GM18511 (cell line): ENCODE measurements around the gene RAB14.
A peak's percentile ranks its signal among the peaks of the same experiment; 100 is the strongest.

Source experiments
- ATAC-seq: cut with Tn5 transposase; IDR thresholded peaks from one replicate; pipeline ENCODE4 v1.9.1; 2021; ENCODE audit warnings: mild to moderate bottlenecking, moderate library complexity; ENCODE audit not compliant: unreplicated experiment

Gene RAB14

DNA sequence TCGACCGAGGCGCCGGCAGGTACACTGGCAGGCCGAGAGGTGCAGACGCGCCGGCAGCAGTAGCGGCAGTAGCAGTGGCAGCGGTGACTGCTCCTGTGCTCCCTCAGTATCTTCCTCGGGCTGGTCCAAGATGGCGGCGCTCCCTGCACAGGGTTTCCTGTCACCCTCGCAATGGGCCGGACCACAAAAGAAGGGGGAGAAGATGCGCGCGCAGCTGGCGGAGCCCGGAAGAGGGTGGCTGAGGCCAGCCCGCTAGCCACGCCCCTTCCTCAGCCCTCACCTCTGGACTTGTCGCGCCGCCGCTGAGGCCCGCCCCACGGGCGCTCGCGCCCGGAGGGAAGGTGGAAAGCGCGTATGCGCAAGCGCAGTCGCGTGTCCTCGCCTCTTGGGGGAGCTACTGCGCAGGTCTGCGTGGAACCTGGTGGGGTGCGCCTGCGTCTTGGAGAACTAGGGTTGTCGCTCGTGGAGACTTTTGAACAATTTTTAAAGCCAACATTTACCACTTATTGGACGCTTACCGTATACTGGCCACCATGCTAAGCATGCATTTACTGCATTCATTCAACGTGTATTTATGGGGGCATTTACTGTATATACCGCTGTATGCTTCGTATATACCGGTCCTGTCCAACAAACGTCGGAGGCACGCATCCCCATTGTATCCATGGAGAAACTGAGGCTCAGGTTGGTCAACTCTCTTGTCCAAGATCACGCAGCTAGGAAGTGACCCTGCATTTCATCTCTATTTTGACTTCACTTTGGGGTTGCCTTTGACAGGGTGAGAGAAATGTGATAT lies at the start of gene RAB14:
TSS of gene RAB14 (minus strand) at position 132 of the 796 bp plus-strand sequence. CDS start 8,457 bp downstream, outside the sequence.
- ATAC-seq: peak; percentile 84

DNA sequence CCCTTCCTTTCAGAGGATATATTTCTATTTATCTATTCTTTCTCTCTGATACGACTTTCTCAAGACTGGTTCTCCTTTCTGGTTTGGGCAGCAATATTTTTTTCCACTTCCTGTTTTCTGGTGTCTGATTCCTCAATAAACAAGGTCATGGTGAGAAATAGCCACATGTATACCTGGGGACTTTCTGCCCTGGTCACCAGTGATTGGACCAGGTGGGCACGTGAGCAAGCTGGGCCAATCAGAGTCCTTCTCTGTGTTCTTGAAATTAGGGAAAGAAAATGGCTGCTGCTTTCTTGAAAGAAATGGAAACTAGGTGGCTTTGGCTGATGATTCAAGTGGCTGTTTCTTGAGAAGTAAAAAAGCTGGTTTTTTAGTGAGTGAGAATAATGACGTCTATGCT lies 47.9 kb upstream of the RAB14 start:
- ATAC-seq: no peak

DNA sequence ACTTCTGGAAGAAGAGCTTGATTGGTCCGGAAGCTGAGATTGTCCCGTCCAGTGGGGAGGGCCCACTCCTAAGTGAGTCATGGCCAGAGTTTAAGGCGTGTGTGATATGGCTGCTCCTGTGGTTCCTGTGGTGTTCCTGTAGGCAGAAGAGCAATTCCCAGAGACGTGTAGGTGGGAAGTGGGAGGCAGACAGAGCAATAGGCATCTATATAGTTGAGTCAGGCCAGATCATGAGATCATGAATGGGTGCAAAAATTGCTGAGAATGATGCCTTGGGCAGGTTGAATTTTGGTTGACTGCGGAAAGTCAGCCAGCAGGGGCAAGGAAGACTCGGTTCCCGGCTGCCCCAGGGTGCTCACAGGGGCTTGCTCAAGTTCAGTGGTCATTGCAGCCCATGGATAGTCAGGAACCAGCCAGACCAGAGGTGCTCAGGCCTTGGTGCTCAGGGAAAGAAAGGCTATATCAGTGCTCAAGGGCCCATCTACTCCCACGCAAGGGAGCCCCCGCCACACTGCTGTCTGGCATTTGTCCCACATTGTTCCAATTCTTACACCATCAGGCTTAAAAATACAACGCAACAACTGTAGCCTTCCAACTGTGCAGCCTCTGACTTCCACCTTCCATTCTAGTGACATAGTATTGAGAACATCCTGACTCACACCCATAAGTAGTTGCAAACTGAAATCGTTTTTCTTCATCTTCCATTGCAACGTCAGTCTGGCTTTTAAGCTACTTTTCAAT lies 45.3 kb upstream of the RAB14 start:
- no peak for ATAC-seq

DNA sequence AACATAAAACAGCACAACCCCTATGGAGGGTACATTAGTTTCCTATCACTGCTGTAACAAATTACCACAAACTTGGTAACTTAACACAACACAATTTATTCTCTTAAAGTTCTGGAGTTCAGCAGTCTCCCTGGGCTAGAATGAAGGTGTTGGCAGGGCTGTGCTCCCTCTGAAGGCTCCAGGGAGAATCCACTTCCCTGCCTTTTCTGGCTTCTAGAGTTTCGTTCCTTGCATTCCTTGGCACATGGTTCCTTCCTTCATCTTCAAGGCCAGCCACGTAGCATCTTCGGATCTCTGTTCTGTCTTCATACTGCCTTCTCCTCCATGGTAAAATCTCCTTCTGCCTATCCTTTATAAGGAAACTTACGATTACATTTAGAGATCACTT lies 41.3 kb upstream of the RAB14 start:
- ATAC-seq: no peak

DNA sequence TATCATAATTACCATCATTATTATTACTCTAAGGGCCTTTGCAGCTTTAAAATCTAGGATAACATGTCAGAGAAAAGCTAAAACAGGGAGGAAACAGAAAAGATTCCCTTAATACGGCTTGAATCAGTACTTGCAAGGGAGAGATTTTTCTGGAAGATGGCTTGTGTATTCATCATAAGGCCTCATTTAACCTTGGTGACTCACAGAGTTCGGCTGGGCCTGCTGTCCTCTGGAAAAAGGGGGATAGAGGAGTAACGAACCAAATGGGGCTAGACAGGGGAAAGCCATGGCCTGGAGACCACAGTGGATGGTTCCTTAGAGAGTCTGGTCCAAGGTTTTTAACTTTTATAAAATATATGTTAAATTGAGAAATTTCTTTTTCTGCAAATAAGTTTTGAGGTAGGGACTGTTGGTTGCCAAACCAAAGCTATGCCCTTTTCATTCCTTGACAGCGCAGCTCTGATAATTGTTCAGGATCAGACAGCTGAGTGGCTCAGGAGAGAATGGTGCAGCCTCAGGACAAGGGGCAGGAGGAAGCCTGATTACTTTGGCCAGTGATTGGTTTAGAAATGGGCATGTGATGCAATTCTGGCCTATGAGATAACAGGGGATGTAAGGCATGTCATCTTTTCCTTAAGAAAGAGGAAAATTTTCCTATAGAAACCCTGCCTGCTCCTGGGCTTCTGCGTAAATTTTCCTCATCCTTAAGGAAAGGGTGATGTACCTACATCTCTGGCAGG lies 40.7 kb upstream of the RAB14 start:
- no peak for ATAC-seq

DNA sequence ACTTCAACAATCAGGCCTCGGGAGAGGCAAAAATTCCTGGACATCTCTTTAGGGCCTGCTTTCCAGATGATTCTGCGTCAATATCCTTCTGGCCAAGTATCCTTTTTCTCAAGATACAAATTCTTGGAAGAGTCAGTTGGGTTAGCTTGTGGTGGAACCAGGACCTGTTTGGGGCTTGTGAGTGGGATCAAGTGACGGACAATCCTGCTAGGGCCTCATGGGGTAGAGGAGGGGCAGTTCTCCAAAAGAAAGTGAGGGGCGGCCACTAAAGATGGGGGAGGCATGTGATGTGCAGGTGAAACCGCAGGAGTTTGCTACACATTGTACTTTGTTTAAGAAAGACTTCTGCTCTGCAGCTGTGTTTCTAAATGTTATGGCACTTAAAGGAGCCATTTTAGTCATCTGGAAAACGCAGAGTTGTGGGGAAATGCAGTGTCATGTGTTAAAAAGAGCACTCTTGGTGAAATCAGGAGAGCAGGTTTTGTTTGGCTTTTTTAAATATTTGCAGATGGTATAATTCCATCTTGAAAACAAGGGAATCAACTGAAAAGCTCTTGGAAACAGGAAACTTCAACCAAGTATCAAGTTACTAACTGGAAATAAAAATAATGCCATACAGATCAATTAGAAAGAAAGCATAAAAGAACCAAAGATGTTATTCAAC lies 38.9 kb upstream of the RAB14 start:
- no peak for ATAC-seq

DNA sequence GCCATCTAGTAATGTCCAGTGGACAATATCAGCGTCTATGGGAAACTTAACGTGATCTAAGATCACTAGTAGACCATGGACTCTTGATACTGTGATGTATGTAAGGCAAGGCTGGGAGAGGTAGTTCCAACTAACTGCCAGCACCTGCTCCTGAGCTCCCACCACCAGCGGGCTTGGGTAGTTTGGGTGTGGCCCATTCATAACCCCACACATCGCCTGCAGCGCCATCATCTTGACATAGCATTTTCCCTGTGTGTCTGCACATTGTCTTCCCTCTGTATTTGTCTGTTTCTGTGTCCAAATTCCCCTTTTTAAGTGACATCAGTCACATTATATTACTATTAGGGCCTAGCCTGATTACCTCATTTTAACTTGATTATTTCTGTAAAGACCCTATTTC lies 38.2 kb upstream of the RAB14 start:
- ATAC-seq: no peak

DNA sequence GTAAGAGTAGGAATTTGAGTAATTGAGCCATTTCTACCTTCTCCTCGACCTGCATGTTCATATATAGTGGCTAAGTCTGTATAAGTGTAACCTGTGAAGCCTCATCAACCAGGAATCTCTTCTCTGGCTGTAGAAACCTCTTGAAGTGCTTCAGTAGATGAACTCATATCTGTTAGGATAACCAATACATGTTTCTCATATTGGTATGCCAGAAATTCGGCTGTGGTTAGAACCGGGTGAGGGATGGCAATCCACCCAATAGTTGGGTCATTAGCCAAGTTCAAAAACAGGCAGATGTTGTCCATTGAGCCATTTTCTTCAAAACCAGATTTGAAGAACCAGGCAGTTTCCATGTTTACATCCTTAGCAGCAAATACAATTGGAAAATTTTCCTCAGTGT lies 37.4 kb upstream of the RAB14 start:
- no peak for ATAC-seq

DNA sequence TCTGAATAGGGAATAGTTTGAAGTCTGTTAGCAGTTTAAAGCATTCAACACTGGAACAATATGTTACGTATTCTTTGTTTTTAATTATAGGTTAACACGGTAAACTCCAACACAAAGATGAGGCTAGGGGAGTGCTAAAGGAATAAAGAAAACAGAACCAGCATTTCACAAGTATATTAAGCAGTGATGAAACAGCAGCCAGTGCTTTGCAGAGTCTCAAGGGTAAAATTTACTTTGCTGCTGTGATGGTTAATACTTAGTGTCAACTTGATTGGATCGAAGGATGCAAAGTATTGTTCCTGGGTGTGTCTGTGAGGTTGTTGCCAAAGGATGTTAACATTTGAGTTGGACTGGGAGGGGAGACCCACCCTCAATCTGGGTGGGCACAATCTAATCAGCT lies 36.2 kb upstream of the RAB14 start:
- no peak for ATAC-seq

DNA sequence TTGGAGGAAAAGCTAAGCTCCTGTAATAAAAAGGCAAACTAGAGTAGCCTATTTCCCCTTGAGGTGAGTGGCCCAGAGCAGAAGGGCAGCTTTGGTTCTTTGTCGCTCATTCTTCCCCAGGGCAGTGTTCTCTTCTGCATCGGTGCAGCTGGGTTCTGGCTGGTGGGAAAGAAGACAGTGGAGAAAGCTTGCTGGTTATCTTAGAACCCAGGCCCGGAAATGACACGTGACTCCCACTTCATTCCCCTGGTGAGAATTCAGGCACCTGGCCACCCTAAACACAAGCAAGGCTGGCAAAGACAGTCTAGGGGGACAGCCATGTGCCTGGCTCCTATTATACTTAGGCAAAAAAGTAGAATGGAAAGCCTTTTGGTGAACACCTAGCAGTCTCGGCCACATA lies 33.8 kb upstream of the RAB14 start:
- no peak for ATAC-seq

DNA sequence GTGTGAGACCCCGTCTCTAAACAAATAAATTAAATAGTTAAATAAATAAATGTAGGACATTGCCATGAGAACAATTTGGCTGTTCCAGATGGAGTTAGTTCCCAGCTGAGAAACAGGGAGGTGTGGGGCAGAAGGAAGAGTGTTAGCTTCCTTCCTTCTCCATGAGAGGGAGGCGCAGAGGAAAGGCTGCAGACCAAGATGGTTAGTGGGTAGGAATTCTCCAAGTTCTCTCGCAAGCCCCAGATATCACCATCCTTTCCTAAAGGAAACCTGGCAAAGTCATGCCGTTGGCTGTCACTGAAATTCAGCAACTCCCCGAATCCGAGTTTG lies 33.1 kb upstream of the RAB14 start:
- ATAC-seq: no peak

DNA sequence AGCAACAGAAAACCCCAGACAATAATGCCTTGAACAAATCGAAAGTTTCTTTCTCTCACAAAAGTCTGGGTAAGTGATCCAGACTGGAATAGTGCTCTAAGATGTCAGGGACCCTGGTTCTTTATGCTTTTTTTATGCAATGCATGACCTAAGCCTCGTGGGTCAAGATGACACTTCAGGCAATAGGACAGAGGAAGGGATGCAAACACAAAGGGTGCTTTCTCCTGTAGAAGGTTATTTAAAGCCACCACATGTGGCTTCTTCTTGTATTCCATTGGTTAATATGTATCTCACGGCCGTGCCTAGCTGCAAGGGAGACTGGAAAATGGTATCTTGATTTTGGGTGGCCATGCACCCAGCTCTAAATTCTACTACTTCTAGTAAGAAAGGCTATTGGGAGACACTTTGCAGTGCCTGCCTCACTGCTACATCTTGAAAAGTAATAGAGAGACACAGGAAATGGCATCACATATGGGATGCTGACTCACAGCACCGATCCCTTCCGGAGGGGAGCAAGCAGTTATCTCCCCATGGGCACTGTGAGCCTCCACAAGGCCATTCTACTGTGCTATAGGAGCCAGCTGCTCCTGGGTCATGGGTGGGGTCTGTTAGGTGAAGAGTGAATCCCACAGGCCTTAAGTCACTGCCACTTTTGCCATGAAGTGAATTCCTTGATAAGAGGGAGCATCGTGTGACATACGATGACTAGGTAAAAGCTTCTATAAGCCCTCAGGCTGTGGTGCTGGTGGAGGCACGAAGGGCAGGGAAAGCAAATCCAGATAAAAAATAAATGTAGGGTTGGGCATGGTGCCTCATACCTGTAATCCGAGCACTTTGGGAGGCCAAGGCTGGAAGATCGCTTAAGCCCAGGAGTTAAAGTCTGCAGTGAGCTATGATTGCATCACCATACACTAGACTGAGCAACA lies 32.5 kb upstream of the RAB14 start:
- no peak for ATAC-seq

DNA sequence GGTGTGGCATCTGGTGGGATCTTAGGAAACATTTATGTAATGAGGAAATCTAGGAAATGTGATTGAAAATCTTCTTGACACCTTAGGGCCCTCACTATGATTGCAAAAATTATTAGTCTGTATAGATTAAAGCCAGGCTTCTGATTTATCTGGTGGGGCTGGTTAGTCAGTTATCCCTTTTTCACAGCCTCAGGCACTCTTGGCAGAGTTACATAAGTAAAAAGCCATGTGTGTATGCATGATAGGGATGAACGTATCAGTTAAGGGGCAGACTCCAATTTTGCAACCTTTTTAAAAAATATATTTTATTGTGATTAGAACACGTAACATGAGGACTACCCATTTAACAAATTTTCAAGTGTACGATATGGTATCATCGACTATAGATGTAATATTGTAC lies 30.6 kb upstream of the RAB14 start:
- ATAC-seq: no peak

DNA sequence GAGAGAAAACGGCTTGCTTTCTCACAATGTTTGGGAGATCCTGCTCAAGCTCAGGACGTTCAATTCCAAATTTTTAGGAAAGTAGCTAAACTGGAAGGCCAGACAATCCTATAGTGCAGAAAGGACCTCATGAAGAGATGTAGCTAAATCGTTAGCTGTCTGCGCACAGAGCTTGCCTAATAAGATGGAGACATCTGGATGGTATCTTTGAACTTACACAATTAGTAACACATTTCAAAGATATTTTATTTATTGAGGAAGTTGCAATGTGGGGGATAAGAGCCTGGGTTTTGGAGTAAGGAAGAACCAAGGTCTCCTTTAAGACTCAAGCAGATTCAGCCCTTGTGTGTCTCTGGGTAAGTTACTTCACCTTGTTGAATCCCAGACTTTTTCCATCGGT lies 28.6 kb upstream of the RAB14 start:
- no peak for ATAC-seq

DNA sequence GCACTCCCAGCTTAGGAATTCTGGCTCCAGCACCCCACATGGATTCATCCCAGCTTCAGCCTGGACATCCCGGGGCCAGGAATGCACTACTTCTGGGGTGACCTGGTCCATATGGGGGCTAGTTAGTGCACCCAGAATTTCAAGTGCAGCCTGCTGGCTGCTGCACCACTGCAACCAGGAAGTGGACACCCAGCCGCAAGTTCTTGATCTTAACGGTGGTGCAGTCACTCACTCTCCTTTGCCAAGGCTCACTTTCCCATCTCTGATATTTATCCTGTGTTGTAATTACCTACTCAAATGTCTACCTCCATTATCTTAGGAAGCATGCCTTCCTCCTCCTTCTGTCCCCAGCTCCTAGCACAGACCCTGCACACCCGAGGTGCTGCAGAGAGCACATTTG lies 26.2 kb upstream of the RAB14 start:
- no peak for ATAC-seq

DNA sequence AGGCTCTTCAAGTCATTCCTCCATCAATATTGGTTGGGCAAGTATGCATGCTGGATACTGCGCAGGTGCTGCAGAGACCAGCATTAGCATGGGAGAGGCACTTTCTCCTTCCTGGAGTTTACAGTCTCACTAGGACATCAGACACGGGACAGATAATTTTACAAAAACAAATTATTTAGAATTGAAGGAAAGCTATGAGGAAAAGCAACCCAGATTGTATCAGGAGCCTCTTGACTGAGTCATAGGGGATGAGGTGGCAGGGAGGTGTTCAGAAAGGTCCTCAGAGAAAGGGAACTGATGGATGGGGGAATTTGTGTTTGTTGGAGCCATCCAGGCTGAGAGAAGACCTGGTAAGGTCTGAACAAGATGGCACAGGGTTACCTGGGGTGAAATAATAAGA lies 24.5 kb upstream of the RAB14 start:
- no peak for ATAC-seq

DNA sequence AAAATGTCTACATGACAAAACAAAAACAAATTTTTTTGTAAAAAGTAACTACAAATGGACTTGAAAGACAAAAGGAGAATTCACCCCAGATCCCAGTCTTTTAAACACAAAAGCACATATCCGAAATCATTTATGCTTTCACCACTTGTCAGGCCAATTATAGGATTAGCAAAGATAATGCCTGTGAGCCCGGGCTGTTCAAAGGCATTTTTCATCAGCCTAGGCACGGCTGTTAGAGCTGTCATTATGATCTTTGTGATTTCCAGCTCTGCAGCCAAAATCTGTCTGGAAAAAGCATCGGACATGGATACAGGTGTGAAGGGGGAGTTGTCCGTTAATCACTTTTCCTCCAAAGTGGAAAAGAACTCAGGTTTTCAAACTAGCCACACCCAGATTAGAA lies 23.6 kb upstream of the RAB14 start:
- ATAC-seq: no peak

DNA sequence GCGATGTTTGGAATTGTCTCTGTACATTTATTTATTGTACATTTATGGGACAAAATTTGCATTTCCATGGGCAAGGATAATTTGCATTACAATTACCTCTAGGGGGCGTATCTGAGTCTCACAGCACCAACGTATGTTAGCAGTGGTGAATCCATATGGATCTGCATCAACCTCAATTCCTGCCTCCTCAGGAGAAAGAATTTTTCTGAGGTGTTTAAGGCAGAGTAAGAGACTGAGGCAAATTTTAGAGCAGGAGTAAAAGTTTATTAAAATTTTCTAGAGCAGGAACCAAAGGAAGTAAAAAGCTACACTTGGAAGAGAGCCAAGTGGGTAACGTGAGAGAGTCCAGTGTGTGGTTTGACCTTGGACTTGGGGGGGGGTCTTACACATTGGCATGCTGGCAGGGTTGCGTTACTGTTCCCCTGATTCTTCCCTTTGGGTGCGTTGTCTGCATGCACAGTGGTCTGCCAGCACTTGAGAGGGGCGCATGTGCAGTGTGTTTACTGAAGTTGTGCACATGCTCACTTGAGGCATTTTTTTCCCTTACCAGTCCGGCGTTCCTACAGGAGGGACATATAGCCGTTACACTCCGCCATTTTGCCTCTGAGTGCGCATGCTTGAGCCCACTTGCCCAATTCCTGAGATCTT lies 21.0 kb upstream of the RAB14 start:
- ATAC-seq: no peak

DNA sequence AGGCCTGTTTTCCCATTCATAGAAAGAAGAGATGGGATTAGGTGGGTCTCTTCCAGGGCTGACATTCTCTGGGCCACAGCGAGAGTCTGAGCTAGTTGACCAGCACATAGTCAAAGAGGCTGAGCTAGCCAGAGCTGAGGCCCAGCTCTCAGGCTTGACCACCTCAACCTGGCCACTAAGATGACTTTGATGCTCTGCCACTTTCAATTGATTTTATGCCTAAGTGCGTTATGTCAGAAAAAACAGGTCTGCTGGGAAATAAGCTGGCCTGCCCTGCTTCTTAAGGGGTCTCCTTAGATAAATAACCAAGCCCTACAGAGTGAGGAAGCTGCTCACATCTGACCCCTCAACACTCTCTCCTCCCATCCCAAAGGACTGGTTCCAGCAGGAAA lies 20.0 kb upstream of the RAB14 start:
- ATAC-seq: no peak
